ENCODE results near the gene POTEB.
"Not testable (repeated sequence)": the region's sequence is repeated elsewhere in the genome, so short reads cannot be mapped to it uniquely, and the experiment has no call there.

POTEB gene

GRCh38 chr15:21877635-21878034 lies at the start of gene POTEB:
TSS of gene POTEB (minus strand) at chr15:21877735. CDS start at chr15:21877246, 489 bp downstream.
- not testable (repeated sequence) for H3K27ac ChIP-seq

GRCh38 chr15:21890955-21891354 lies 13.4 kb upstream of the POTEB start:
- not testable (repeated sequence) for H3K27ac ChIP-seq

DNA sequence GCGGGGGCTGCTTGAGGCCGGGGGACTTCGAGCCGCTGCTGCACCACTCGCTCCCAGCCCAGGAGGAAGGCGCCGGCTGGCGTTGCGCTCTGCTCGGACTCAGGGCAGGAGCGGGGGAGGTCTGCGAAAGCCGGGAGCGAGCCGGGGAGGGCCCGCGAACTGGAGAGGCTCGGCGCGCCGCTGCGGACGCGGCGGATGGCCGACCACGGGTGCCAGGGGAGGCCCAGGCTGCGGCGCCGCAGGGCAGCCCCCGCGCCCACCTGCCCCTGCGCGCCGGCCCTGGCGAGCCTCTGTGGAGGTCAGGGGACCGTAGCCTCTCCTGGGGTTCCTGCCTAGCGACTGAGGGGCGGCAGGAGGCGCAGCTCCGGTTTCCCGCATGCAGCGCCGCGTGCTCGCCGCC lies 12.0 kb upstream of the POTEB start:
- not testable (repeated sequence) for H3K27ac ChIP-seq

GRCh38 chr15:21838831-21839230 lies 38.7 kb downstream of the POTEB start:
- H3K27ac ChIP-seq: not testable (repeated sequence)
